HG03439 (cell line): ENCODE results near the gene GPR82.
"Not testable (repeated sequence)": the region's sequence is repeated elsewhere in the genome, so short reads cannot be mapped to it uniquely, and the experiment has no call there.

Experiments used
- ATAC-seq: cut with Tn5 transposase; IDR thresholded peaks from one replicate; pipeline ENCODE4 v1.9.1; 2021; ENCODE audit warnings: mild to moderate bottlenecking, moderate library complexity; ENCODE audit not compliant: unreplicated experiment

GPR82 gene

GRCh38 chrX:41718481-41719235 is 5.3 kb upstream of the GPR82 start:
- no peak for ATAC-seq

DNA sequence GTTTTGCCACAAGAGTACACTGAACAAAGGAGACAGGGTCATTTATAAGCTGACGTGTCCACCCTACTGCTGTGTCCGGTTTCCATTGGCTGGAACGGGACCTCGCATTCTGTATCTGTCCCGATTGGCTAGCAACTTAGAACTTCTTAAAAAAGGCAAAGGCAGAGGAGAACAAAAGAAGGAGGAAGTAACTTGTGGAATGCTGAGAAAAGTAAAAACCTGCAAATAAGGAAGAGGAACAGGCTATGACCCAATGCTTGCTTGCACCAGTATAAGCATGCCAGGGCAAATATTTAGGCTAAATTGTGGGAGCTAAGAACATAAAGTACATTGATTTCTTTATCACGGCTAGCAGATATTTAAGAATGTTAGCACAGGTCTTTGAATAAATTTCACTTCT is 4.4 kb upstream of the GPR82 start:
- not testable (repeated sequence) for ATAC-seq

DNA sequence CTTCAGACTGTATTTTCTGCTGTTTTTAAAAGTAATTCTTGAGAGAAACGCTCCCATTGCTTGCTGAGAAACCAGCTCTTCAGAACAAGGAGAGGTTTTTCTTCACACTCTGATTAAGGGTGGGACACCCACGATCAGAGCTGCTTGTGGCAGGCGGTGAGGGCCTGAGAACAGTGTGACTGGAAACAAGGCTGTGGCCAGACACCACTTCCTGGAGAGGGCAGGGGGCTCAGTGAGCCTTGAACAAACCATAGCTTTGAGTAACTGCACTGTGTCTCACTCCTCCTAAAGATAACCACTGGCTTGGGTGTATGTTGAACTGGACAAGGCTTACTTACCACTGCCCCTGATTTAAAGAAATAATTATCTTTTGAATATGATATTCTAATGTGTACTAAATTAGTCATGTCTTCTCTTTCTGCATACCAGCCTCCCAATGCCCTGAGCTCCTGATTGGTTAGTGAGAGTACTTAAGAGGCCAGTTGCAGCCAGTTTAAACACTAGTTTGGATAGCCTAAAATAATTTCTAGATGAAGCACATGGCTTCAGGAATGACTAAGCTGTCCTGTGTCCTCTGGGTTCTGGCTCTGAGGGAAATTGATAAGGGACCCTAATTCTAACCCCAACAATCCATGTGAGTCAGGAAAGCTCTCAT is 3.7 kb upstream of the GPR82 start:
- peak; percentile 58 for ATAC-seq

- no peak for ATAC-seq
Measured at GRCh38 chrX:41721590-41721989, 2.4 kb upstream of the GPR82 start.

DNA sequence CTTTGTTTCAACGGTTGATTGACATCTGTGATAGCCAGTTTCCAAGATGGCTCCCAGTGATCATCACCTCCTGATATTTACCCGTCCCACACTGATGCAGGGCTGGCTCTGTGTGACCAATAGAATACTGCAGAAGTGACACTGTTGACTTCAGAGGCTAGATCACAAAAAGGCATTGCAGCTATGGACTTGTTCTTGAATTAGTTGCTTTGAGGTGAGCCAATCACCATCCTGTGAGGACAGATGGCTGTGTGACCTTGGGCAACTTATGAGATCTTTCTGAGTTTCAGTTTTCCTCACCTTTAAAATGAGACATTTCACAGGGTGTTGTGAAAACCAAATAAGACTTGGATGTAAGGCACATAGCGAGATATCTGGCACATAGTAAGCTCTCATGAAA is 1.8 kb upstream of the GPR82 start:
- ATAC-seq, result no peak

DNA sequence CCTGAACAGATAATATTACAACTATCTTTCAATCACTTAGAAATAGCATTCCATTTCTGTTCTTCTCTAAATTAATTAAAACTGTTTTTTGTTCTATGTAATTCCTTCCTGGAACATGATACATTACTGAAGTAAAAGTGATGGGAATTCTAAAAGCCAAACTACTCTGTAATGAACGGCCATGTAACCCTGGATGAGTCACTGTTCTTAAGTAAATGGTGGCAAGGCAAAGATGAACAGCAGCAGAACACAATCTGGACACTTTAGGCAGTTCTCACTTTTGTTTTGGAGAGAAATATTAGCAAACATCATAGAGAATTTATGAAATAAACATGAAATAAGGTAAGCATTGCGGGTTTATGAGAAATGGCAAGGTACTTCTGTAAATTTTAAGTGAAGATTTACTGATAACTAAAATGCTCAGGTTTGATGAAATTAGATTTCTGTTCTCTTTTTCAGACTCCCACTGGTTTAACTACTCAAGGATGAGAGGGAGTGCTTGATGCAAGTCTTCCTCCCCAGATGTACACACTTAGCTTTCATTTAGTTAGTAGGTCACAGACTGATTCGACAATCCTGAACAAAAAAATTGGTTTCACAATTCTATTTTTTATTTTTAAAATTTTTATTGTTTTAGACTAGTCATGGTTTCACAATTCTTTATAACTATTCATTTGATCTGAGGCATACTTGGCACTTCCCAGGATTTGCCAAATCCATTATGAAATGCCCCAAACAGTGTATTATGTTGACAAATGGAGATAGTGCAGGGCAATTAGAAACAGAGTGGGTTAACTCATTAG is 964 bp upstream of the GPR82 start:
- ATAC-seq, result no peak

- ATAC-seq, result no peak
Measured at GRCh38 chrX:41728125-41728524, 4.1 kb downstream of the GPR82 start.

DNA sequence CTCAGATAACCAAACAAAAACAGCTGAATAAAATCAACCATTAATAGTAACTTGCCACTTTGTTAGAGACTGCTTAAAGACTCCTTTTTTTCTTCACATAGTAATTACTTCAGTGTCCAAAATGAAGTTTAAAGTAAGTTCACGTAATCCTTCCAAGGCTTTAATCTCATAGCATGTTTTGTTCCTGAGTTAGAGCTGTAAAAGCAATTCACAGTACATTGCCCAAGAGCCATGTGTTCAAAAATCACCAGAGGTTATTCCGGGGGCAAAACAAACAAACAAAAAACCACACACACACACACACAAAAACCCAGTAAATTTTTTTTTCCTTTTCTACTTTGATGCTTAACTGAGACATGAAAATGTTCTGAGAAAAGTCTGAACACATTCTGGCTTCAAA is 6.1 kb downstream of the GPR82 start:
- no peak for ATAC-seq

DNA sequence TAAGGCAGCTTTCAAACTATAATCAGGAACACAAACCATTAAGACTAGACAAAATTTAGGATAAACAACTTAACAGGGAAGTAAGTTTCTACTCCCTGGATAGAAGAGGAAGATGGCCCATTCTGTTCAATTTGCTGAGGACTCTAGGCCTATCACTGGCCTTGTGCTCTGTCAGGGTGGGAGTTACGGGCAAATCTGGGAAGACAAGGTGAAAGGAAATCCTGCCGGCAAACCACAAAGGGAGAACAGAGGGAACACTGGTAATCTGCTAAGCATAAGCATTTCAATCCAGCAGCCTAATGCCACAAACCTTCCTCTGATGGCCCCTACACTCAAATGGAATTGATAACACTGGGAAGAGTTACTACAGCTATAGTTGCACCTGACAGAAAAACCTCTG is 8.3 kb downstream of the GPR82 start:
- ATAC-seq, result no peak

- ATAC-seq, result peak; percentile 98
Measured at GRCh38 chrX:41733939-41734338, 10.0 kb downstream of the GPR82 start.

GRCh38 chrX:41734530-41734929 is 10.5 kb downstream of the GPR82 start:
- ATAC-seq, result peak; percentile 19

DNA sequence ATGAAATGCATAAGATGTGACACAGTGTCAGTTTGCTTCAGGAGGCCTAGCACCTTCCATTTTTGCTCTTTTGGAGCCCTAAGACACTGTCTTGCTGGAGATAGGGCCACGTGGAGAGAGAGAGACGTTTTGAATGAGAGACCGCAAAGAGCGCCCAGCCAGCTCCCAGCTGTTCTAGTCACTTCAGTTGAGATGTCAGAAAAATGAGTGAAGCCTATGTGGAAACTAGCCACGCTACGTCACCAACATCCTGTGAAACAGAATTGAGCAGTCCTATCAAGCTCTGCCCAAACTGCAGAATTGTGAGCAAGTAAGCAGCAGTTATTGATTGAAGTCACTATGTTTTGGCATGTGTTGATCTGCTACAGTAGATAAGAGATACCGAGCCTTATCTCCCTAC is 13.1 kb downstream of the GPR82 start:
- no peak for ATAC-seq

DNA sequence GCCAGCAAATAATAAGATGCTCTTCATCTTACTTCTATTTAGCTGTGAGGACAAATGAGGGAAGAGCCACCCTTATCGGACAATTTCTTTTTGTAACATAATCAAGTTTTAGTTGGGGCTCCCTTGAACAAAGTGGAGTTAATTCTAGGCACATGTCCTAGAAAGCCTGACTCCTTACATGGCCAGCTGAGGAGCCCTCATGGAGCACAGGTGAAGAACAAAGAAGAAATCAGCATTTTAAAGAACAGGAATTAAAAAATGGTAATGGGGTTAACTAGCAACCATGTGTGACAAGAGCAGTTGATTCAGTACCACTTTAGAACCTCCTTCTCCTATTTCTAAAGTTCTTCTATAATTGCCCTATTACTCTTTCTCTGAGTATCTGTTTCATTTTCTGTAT is 15.9 kb downstream of the GPR82 start:
- no peak for ATAC-seq

DNA sequence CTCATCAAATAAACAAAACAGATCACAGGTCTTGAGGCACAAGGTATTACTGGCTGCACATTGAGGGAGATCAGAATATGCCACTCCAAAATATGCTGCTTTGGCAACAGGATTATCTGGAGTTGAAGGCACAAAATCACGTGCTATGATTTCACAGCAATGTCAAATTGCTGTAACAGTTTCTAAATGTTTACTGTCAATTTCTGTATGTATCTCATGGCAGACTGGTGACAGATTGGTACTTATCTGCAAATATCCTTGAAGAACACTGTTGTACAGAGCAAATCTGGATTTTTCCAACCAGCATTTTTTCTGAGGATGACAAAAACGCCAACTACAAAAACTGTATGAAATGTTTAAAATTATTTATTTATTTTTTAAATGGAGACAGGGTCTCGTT is 26.7 kb downstream of the GPR82 start:
- no peak for ATAC-seq

GRCh38 chrX:41758401-41758800 is 34.4 kb downstream of the GPR82 start:
- no peak for ATAC-seq

DNA sequence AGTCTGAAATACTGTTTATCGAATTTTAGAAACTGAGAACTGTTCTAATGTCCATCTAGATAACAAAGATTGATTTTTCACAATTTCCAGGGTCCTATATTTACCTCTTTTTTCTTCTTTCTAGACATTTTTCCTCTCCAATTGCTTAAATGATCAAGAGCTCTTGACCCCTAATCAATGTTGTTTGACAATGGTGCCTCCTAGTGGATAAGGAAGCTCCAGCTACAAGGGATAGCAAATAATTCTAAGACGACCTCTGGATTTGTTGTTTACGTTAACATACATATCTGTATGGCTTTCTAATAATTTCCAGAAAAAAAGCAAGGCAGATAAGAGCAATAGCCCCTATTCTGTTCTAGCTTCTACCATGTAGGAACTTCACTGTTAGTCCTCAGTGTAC is 35.8 kb downstream of the GPR82 start:
- no peak for ATAC-seq

DNA sequence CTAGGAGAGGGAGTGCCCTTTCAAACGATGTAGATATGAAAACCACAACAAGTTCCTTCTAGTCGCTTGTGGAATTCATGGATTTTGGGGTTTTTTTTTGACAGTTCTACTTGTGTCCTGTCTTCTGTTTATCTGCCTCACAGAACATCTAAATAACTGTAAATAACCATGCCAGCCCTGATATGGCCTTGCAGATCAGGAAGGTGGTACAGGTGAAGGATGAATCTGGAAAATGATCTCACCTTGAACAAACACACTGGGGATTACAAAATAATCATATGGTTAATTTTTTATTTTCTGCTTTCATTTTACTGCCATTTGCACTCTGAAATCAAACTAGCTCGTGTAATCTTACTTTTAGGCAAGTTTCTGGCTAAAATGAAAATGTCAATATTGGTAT is 37.2 kb downstream of the GPR82 start:
- no peak for ATAC-seq

DNA sequence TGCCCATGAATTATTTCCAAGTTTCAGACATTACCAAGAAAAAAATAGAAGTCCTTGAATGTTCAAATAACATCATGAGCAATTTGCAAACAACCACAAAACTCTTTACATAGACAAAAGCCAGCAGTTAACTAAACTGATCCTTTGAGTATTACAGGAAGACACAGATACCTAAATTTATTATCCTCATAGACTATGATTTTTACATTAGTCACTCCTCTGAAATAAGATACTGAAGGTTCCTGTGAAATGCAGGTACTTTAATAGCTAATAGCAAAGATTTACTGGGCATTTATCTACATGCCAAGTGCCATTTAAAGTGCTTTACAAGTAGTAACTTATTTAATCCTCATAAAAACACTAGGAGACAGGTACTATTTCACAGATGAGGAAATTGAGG is 37.7 kb downstream of the GPR82 start:
- ATAC-seq, result no peak

- ATAC-seq, result no peak
Measured at GRCh38 chrX:41779030-41779564, 55.1 kb downstream of the GPR82 start.
